Panc1 (cell line): ENCODE results near the gene CNOT6L. TPM values are rescaled to one million over a fixed set of nuclear protein-coding genes. Genes with fewer than 3 reads are reported as not detected.

Experiments
- ATAC-seq: fragments of 200-7000 bp; cut with Tn5 transposase; 2 replicates; pipeline ENCODE4 v1.9.1; 2020; ENCODE audit warnings: mild to moderate bottlenecking, moderate library complexity
- BruUV-seq: library from RNA; stranded (reverse); fragments of 400-500 nt; replicated peaks from 2 replicates; lab custom pipeline; 2021; lab: Mats Ljungman, UMichigan
- CTCF ChIA-PET: fragments of 300-600 bp; sonication (Branson Sonifier 250); formaldehyde crosslinking; loops from one replicate; lab custom pipeline; 2022; ENCODE audit warnings: antibody characterized with exemption; lab: Charles Lee
- POLR2A ChIA-PET: fragments of 300-600 bp; sonication (Branson Sonifier 250); formaldehyde crosslinking; loops from one replicate; lab custom pipeline; 2022; ENCODE audit warnings: antibody characterized with exemption; lab: Charles Lee
- DNase-seq: peaks from one replicate; pipeline ENCODE4 v3.0.0-alpha.2; 2010; ENCODE audit warnings: low read depth, low spot score
- H3K27ac ChIP-seq: 2 replicates; pipeline ENCODE4 v1.5.1; 2011; ENCODE audit warnings: mild to moderate bottlenecking, low read length, inconsistent platforms
- H3K27me3 ChIP-seq: fragments of 200-500 bp; sonication (Bioruptor generic); 2 replicates; pipeline ENCODE4 v1.6.0; 2014; ENCODE audit warnings: low read length, inconsistent platforms; ENCODE audit not compliant: control insufficient read depth, insufficient read depth
- H3K36me3 ChIP-seq: fragments of 200-500 bp; sonication (Bioruptor generic); 2 replicates; pipeline ENCODE4 v1.5.1; 2014; ENCODE audit warnings: inconsistent platforms, mild to moderate bottlenecking, low read length, moderate library complexity; ENCODE audit not compliant: control insufficient read depth, insufficient read depth
- H3K4me1 ChIP-seq: 2 replicates; pipeline ENCODE4 v1.5.1; 2011; ENCODE audit warnings: inconsistent platforms, mild to moderate bottlenecking, low read length, moderate library complexity; ENCODE audit not compliant: control insufficient read depth, insufficient read depth
- H3K4me3 ChIP-seq, 2 experiments: 2 replicates each; pipeline ENCODE4 v1.5.1; 2011 to 2012; ENCODE audit warnings: low read depth in 2 of 2, low read length in 2 of 2, mild to moderate bottlenecking in 2 of 2, inconsistent platforms in 1 of 2, moderate library complexity in 1 of 2
- H3K9me3 ChIP-seq: fragments of 200-500 bp; sonication (Bioruptor generic); 2 replicates; pipeline ENCODE4 v1.5.1; 2014; ENCODE audit warnings: low read depth, mild to moderate bottlenecking, inconsistent platforms, low read length, moderate library complexity; ENCODE audit not compliant: control insufficient read depth, insufficient read depth
- CTCF ChIP-seq: fragments of 450-650 bp; IDR thresholded peaks from 2 replicates; pipeline ENCODE4 v1.5.1; 2017; ENCODE audit warnings: mild to moderate bottlenecking
- POLR2AphosphoS5 ChIP-seq: IDR thresholded peaks from 2 replicates; pipeline ENCODE4 v1.6.1; 2012; ENCODE audit warnings: mild to moderate bottlenecking, low read depth, low read length, moderate library complexity
- REST ChIP-seq, 2 experiments: IDR thresholded peaks; 2 replicates each; pipeline ENCODE4 v1.6.1; 2011 to 2012; ENCODE audit warnings: low read depth in 2 of 2, control low read depth in 1 of 2, low read length in 1 of 2, mild to moderate bottlenecking in 1 of 2, moderate library complexity in 1 of 2; ENCODE audit not compliant: insufficient read depth in 1 of 2
- SIN3A ChIP-seq: IDR thresholded peaks from 2 replicates; pipeline ENCODE4 v1.6.1; 2012; ENCODE audit warnings: low read depth, mild to moderate bottlenecking, low read length, moderate library complexity, borderline replicate concordance; ENCODE audit not compliant: insufficient read depth
- TCF7L2 ChIP-seq: IDR thresholded peaks from 2 replicates; pipeline ENCODE4 v1.6.1; 2011; ENCODE audit warnings: mild to moderate bottlenecking, low read depth, low read length, inconsistent platforms
- in situ Hi-C: cut with HindIII; loops from 2 replicates; pipeline ENCODE4 v1.10.0; 2016; ENCODE audit warnings: low sequenced_read_pairs, low pct_unique_long_range_greater_than_20kb
- intact Hi-C: fragments of 100-400 bp; cut with micrococcal nuclease; formaldehyde crosslinking; loops from one replicate; pipeline ENCODE4 v1.10.0; 2022; ENCODE audit not compliant: unreplicated experiment
- total RNA-seq: library from RNA; stranded (reverse); gene quantifications from one replicate; pipeline ENCODE4 v1.2.1, GENCODE V29; 2021; ENCODE audit not compliant: unreplicated experiment

The CNOT6L gene
- total RNA-seq, 1 experiment from 2014 or later = 18.3 TPM

DNA sequence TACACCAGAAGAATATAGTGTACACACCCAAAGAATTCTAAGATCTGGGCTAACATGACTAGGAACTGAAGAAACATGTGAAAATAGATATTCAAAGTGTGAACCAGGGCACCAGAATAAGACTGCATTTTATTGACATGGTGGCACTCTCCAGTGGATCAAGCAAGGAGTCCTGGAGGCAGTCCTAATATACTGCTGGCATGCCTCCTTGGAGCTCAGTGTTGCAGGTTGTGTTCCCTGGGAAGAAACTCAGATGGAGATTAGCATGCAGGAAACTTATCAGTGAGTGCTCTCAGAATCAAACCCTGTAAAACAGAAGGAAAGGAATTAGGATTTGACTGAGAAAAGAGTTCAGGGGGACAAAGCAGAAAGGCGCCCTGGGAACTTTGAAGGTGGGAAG lies 108.5 kb downstream of the CNOT6L start:
- intact Hi-C loops (no loop called here), in situ Hi-C loops (no loop called here)
- H3K4me1 ChIP-seq = no peaks in the 10 kb centered on the region
- ChIA-PET CTCF (no interaction called here), POLR2A (no interaction called here)
- no peaks in the 10 kb centered on the region for H3K36me3 ChIP-seq
- no peaks in the 10 kb centered on the region for H3K9me3 ChIP-seq
- no peaks in the 10 kb centered on the region for H3K27me3 ChIP-seq
- no peak overlapping the region for H3K4me3 ChIP-seq
- no peak for ATAC-seq
- no peak for DNase-seq
- TF ChIP-seq SIN3A (no peak), CTCF (no peak), TCF7L2 (no peak), REST (IDR thresholded peaks at IDR 0.05; ENCODE audit: insufficient read depth in 1 of 2, low read depth in 2 of 2, low read length in 1 of 2) (no peak), POLR2AphosphoS5 (no peak)
- no TSS peak for BruUV-seq
- no peak overlapping the region for H3K27ac ChIP-seq

- intact Hi-C loops (no loop called here), in situ Hi-C loops (no loop called here)
- no peak for ATAC-seq
- no peak overlapping the region for H3K27ac ChIP-seq
- ChIA-PET POLR2A (no interaction called here), CTCF (no interaction called here)
- no peaks in the 10 kb centered on the region for H3K4me1 ChIP-seq
- H3K36me3 ChIP-seq = no peaks in the 10 kb centered on the region
- H3K9me3 ChIP-seq = no peaks in the 10 kb centered on the region
- no peak for DNase-seq
- no peaks in the 10 kb centered on the region for H3K27me3 ChIP-seq
- TF ChIP-seq TCF7L2 (no peak), POLR2AphosphoS5 (no peak), SIN3A (no peak), REST (IDR thresholded peaks at IDR 0.05; ENCODE audit: insufficient read depth in 1 of 2, low read depth in 2 of 2, low read length in 1 of 2) (no peak), CTCF (no peak)
- no peak overlapping the region for H3K4me3 ChIP-seq
- BruUV-seq = no TSS peak
Observed at GRCh38 chr4:77710059-77710458, 109.1 kb downstream of the CNOT6L start.
